ENCODE measurements around the gene WBP11. TPM values are rescaled to one million over a fixed set of nuclear protein-coding genes. Genes with fewer than 3 reads are reported as not detected.

The WBP11 gene
- total RNA-seq, 1 experiment from 2014 or later, result 108 TPM

Other genes starting within 250 kb of the WBP11 start
- gene PLBD1, start 235.6 kb downstream of the WBP11 start, total RNA-seq (2021), result 15.2 and 15.5 TPM in 2 replicates
- 1.3 and 1.9 TPM in 2 replicates for gene GUCY2C, start 106.9 kb downstream of the WBP11 start, total RNA-seq (2021)
- 1.6 and 1.9 TPM in 2 replicates for gene C12orf60, start 192 bp upstream of the WBP11 start, total RNA-seq (2021)
- not detected in 2 replicates for gene SMCO3, start 10.7 kb upstream of the WBP11 start, total RNA-seq (2021)
- gene ART4, start 40.0 kb upstream of the WBP11 start, total RNA-seq (2021), result not detected in 2 replicates
- not detected in 2 replicates for gene MGP, start 82.4 kb upstream of the WBP11 start, total RNA-seq (2021)
- not detected in 2 replicates for gene ERP27, start 135.1 kb upstream of the WBP11 start, total RNA-seq (2021)
- gene ARHGDIB, start 158.1 kb upstream of the WBP11 start, total RNA-seq (2021), result 0.29 and 0.44 TPM in 2 replicates
- gene PDE6H, start 169.6 kb upstream of the WBP11 start, total RNA-seq (2021), result not detected in 2 replicates

All from H9 (cell line).